ENCODE results near the gene PRR33. TPM values are rescaled to one million over a fixed set of nuclear protein-coding genes. Genes with fewer than 3 reads are reported as not detected.
A peak's percentile ranks its signal among the peaks of the same experiment; 100 is the strongest.
"Not testable (repeated sequence)": the region's sequence is repeated elsewhere in the genome, so short reads cannot be mapped to it uniquely, and the experiment has no call there.

Gene PRR33
- total RNA-seq, 2 donors from 2014 or later, result not detected

DNA sequence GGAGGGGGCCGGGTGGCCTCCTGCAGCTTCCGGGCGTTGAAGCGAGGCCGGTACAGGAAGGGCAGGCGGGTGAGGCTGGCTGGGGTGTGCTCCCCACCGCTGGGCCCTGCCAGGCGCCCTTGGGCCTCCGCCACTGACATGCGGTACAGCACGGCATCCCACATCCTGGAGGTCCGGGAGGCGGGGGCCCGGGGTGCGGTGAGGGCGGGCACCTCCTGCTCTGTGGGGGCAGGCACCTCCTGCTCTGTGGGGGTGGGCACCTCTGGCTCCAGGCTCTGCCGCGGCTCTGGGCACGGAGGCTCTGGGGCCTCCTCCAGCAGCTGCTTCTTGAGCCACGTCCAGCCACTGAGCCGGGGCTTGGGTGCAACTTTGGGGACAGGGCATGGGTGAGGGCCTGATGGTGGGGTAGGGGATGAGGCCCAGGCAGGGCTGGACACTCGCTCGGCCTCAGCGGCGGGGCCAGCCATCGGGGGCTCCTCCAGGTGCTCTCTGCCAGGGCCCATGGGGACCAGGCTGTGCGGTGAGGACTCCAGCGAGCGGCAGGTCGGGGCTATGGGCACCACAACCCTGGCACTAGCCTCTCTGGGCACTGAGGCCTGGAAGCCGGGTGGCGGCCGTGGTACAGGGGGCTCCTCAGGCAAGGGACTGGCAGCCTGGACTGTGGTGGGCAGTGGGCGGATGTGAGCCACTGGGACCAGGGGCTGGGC, 2.3 kb downstream of the PRR33 start:
- Histone ChIP-seq H3K27ac (no peak overlapping the region), H3K4me3 (no peak overlapping the region), H3K27me3 (no peaks in the 10 kb centered on the region), H3K36me3 (replicated peaks in 1 of 2; ENCODE audit: insufficient read depth in 1 of 2, low read depth in 2 of 2) (no peaks in the 10 kb centered on the region), H3K9me3 (no peaks in the 10 kb centered on the region), H3K4me1 (peaks cover 5% of the 10 kb centered on the region)
- 58 to 91% methylated on average over 7 to 30 of the region's 34 CpGs for WGBS, 2 donors
- ATAC-seq (no peak), DNase-seq (peak in 2 of 4 donors; percentile 19 to 31)
- intact Hi-C loops (cut with DNase I), result loop anchor here (5.0 kb wide), 1 partner anchor 38 kb away; no protein-coding TSS in a partner anchor
- TF ChIP-seq POLR2A (IDR thresholded peaks at IDR 0.05), result no peak
- TF ChIP-seq, protein P1, sequence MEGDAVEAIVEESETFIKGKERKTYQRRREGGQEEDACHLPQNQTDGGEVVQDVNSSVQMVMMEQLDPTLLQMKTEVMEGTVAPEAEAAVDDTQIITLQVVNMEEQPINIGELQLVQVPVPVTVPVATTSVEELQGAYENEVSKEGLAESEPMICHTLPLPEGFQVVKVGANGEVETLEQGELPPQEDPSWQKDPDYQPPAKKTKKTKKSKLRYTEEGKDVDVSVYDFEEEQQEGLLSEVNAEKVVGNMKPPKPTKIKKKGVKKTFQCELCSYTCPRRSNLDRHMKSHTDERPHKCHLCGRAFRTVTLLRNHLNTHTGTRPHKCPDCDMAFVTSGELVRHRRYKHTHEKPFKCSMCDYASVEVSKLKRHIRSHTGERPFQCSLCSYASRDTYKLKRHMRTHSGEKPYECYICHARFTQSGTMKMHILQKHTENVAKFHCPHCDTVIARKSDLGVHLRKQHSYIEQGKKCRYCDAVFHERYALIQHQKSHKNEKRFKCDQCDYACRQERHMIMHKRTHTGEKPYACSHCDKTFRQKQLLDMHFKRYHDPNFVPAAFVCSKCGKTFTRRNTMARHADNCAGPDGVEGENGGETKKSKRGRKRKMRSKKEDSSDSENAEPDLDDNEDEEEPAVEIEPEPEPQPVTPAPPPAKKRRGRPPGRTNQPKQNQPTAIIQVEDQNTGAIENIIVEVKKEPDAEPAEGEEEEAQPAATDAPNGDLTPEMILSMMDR (IDR thresholded peaks at IDR 0.05), result no peak

GRCh38 chr11:1888811-1889210, 2.9 kb downstream of the PRR33 start:
- no peak overlapping the region for H3K27ac ChIP-seq
- intact Hi-C loops (cut with DNase I), result loop anchor here (5.0 kb wide), 1 partner anchor 38 kb away; no protein-coding TSS in a partner anchor

GRCh38 chr11:1888347-1888753, 3.3 kb downstream of the PRR33 start:
- intact Hi-C loops (cut with DNase I), result loop anchor here (5.0 kb wide), 1 partner anchor 39 kb away; no protein-coding TSS in a partner anchor
- WGBS, 2 donors, result 63 to 77% methylated on average over 4 to 9 of the region's 9 CpGs
- no peak overlapping the region for H3K27ac ChIP-seq

More at GRCh38 chr11:1888811-1889210, 2.9 kb downstream of the PRR33 start:
- H3K4me1 ChIP-seq, result peaks cover 5% of the 10 kb centered on the region
- DNase-seq (no peak), ATAC-seq (no peak)
- no peaks in the 10 kb centered on the region for H3K27me3 ChIP-seq
- WGBS, 2 donors, result 85% methylated on average over 6 of the region's 6 CpGs
- TF ChIP-seq, protein P1 (IDR thresholded peaks at IDR 0.05), result no peak
- no peak for TF ChIP-seq POLR2A (IDR thresholded peaks at IDR 0.05)
- H3K36me3 ChIP-seq (replicated peaks in 1 of 2; ENCODE audit: insufficient read depth in 1 of 2, low read depth in 2 of 2), result no peaks in the 10 kb centered on the region
- H3K9me3 ChIP-seq, result no peaks in the 10 kb centered on the region
- H3K4me3 ChIP-seq, result no peak overlapping the region

DNA sequence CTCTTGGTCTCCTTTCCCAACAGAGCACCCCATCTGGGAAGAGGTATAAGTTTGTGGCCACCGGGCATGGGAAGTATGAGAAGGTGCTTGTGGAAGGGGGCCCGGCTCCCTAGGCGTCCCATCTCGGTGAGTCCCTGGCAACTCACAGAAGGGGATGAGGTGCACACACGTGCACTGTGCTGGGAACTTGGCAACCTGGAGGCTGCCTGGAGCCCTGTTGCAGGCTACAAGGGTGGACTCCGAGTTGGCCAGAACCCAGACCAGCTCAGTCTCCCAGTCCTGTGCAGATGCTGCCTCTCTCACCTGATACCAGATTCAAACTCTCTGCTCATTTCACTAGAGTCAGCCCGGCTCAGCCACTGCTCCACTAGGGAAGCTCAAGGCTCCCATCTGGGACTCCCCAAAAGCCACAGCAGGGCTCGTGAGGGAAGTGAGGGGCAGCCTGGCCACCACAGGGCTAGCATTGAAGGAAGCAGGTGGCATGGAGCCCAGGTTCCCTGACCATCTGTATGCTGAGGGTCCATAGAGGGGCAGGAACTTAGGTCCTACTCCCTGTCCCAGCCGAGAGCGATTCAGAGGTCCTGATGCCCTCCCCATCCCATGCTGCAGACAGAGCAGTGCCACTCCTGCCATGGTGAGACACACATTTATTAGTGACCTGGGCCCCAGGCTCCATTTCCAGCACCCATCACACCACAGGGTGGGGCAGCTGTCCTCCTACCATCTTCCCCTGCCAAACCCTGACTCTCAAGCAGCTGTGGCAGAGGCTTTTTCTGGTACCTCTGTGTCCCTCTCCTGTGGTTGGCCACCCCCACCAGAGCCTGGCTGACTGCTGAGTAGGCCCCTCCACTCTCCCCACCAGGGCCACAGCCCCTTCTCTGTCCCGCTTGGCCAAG, 4.0 kb downstream of the PRR33 start:
- Histone ChIP-seq H3K4me3 (no peak overlapping the region), H3K27ac (no peak overlapping the region), H3K36me3 (replicated peaks in 1 of 2; ENCODE audit: insufficient read depth in 1 of 2, low read depth in 2 of 2) (no peaks in the 10 kb centered on the region), H3K9me3 (no peaks in the 10 kb centered on the region), H3K4me1 (peaks cover 6% of the 10 kb centered on the region), H3K27me3 (no peaks in the 10 kb centered on the region)
- DNase-seq (peak; percentile 15 to 65 (median 40)), ATAC-seq (no peak)
- 70 to 100% methylated on average over 3 to 11 of the region's 11 CpGs for WGBS, 2 donors
- intact Hi-C loops (cut with DNase I), result loop anchor here (5.0 kb wide), 1 partner anchor 40 kb away; no protein-coding TSS in a partner anchor
- TF ChIP-seq POLR2A (IDR thresholded peaks at IDR 0.05), result no peak
- TF ChIP-seq, protein P1 (IDR thresholded peaks at IDR 0.05), result no peak

More at GRCh38 chr11:1888347-1888753, 3.3 kb downstream of the PRR33 start:
- Histone ChIP-seq H3K36me3 (replicated peaks in 1 of 2; ENCODE audit: insufficient read depth in 1 of 2, low read depth in 2 of 2) (no peaks in the 10 kb centered on the region), H3K4me1 (peaks cover 5% of the 10 kb centered on the region), H3K4me3 (no peak overlapping the region), H3K9me3 (no peaks in the 10 kb centered on the region), H3K27me3 (no peaks in the 10 kb centered on the region)
- DNase-seq (peak in 1 of 4 donors; percentile 12), ATAC-seq (no peak)
- TF ChIP-seq, protein P1 (IDR thresholded peaks at IDR 0.05), result no peak
- TF ChIP-seq POLR2A (IDR thresholded peaks at IDR 0.05), result no peak

DNA sequence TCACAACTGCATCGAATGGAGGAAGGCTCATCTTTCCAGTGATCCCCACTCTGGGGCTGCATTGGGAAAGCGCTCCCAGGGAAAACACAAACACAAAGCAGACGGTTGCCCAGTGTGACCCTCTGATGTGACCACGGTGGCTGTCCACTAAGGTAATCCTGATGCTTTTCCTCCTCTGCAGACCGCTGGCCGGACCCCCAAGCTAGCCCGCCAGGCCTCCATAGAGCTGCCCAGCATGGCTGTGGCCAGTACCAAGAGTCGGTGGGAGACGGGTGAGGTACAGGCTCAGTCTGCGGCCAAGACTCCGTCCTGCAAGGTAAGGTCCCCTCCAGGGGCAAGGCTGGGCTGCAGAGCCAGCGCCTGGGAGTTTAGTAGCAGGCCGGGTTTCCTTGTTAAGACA, 5.1 kb downstream of the PRR33 start:
- not testable (repeated sequence) for H3K36me3 ChIP-seq (replicated peaks in 1 of 2; ENCODE audit: insufficient read depth in 1 of 2, low read depth in 2 of 2); H3K9me3 ChIP-seq; H3K27ac ChIP-seq; DNase-seq; H3K4me3 ChIP-seq; ATAC-seq; H3K27me3 ChIP-seq
- H3K4me1 ChIP-seq, result peaks cover 18% of the 10 kb centered on the region
- WGBS, 2 donors, result 82 to 89% methylated on average over 8 to 13 of the region's 13 CpGs
- intact Hi-C loops (cut with DNase I), result loop anchor here (5.0 kb wide), 1 partner anchor 41 kb away; no protein-coding TSS in a partner anchor
